HG03457 (cell line): ENCODE data around the gene TLL2.
A peak's percentile ranks its signal among the peaks of the same experiment; 100 is the strongest.

Experiments
- ATAC-seq: cut with Tn5 transposase; IDR thresholded peaks from one replicate; pipeline ENCODE4 v1.9.1; 2021; ENCODE audit warnings: moderate number of reproducible peaks; ENCODE audit not compliant: unreplicated experiment

TLL2 gene

DNA sequence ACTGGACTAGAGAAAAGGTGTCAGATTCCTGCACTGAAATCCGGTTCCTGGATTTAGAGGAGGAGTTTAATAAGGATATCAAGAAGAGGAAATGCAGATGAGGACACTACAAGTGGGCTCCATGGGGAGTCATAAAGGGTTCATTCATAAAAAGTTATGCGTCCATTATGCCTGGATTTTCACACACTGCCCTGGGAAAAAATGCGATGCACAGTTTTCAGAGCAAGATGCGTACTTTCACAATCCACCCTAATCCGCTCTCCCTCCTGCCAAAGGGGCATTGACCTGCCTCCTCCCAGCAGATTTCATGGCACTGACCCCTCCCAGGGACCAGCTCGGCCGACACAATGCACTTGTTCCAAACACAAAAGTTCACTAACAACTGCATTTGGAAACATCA is 112.7 kb downstream of the TLL2 start:
- ATAC-seq: no peak

DNA sequence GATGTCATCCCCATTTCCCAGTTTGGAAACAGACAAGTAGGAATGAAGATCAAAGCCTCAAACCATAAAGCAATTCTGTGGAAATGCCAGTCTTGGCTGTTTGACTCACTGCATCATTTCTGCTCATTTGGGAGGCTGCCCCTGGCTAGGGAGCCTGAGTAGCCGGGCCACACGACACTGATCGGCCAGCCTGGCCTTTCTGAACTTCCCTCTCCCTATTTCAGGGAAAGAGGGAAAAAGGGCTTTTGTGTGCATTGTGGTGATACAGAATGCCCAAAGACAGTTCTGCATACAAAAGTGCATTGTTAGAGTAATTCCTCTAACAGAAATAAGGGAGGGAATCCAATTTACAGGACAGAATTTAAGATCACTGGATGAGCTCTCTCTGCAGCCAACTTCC is 113.3 kb downstream of the TLL2 start:
- no peak for ATAC-seq

DNA sequence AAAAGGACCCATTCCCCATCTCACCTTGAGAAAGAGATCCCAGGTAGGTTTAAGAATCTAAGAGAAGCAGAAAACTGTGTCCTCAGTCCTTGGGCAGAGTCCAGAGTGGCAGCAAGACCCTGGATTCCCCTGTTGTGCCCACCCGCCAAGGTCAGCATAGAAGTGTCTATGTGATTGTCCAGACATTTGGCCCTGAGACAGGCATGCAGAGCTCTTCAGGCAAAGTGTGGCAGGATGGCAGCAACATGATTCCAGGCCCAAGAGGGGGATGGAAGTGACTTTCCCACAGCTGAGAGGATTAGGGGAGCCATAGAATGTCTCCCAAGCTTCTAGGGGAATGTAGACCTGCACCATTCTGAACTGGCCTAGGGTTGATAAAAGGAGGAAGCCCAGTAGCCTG is 115.8 kb downstream of the TLL2 start:
- no peak for ATAC-seq

DNA sequence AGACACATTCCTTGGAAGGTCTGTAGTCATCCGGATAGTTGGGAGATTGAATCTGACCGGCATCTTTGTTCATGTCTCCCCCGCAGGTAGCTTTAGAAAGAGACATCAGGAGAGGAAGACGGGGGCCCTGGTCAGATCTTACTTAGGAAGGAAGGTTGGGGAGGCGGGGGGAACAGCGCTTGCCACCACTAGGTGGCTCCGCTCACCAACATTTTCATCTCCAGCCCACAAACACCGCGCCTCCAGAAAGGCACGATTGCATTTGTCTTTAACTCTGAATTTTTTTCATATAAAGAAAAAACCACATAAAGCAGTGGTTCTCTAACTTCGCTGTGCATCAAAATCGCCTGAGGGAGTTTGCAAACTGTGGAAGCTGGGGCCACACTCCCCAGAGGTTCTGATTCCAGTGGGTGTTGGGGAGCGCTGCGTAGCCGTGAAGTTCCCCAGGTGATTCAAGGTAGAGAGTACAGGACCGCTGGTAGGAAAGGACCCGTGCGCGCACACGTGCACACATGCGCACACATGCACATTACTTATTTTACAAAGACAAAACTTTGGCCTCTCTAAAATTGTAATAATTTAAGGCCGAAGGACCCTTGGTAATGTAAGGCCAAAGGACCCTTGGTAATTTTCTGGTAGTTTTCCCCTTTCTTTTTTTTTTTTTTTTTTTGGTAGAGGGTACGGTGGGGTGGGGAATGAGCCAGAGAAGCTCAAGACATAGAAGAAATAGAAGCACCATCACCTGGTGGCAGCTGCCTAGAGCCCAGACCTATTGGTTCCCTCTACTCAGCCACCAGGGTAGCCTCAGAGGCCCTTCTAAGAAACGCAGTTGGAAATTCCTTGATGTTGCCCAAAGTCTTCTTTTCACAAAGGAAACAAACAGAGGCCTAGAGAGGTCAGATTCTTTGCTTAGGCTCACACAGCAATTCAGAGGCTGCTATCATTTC is 117.5 kb downstream of the TLL2 start:
- ATAC-seq: no peak

DNA sequence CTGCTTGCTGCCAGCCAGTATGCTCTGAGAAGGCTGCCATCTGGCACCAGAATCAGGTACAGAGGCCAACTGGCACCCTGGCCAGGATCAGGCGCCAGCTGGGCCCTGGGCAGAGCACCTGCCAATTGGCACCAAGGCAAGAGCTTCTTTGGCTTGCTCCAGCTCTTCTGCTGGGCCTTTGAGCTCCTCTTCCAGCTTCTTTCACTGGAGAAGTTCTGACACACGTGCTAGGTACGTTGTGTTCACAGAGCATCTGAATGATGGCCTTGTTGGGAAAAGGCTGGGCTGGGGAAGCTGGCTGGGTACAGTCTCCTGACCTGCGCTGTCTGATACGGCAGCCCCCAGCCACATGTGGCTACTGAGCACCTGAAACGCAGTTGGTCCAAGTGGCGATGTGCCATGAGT is 123.3 kb downstream of the TLL2 start:
- no peak for ATAC-seq

DNA sequence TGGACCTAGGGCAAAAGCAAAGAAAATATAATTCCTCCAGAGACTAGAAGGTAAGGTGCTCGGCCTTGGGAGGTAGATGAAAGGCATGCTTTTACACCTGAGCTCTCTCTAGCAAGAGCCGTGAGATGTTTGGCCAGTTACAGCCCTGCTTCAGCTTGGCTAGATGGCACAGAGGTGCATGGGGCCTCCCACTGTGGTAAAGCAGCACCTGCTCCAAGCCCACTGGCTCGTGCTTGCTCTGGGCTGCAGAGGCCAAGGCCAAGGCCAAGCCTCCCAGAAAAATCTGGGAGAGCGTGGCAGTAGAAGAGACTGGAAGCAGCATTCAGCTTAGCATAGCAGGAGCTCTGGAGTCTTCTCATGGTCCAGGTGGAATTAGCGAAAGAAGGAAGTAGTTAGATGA is 123.9 kb downstream of the TLL2 start:
- ATAC-seq: no peak

DNA sequence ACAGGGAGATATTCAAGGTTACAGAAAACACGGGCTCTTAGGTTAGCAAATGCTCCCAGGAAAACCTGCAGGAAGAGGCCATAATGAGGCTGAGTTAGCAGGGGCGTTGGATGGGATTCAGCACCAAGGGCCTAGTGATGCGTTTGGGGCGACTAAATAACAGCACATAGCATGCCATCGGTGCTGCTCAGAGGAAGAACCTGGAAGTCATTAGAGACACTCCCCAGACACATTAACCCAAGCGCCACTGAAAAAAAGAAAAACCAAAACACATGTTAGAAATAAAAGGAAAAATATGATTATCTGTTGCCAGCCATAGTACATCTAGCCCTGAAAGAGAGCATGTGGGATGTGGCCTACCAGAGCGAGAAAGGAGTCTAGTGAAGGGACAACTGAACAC is 126.1 kb downstream of the TLL2 start:
- no peak for ATAC-seq

DNA sequence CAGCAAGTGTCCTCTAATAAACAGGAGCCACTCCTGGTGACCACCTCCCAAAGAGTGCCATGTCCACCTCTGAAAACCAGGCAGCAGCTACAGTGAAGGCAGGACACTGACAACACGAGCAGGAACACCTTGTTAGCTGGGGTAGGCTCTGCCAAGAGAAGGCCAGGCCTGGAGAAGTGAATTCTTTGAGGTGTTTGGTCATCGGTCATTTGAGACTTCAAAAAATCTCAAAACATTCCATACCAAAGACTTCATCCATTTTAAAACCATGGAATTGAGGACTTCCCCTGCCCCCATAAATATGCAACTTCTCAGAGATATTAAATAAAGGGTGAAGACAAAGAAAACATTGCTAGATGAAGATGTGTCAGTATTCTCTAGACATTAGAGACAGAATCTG is 126.6 kb downstream of the TLL2 start:
- no peak for ATAC-seq

DNA sequence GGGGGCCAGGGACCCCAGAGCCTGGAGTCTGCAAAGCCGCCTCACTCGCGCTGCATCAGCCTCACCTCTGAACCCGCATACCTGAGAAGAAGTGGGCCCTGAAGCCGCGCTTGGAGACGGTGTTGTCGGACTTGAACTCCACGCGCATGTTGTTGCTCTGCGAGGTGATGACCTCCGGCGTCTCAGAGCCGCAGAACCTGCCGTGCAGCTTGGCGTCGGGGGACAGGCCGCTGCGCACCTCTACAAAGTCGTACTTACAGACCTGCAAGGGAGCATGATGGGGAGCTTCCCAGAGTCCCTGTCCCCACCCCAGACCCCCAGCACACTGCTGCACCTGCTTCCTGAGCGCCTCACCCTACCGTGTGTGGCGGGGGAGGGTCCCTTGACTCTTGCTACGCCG is 129.2 kb downstream of the TLL2 start:
- no peak for ATAC-seq

DNA sequence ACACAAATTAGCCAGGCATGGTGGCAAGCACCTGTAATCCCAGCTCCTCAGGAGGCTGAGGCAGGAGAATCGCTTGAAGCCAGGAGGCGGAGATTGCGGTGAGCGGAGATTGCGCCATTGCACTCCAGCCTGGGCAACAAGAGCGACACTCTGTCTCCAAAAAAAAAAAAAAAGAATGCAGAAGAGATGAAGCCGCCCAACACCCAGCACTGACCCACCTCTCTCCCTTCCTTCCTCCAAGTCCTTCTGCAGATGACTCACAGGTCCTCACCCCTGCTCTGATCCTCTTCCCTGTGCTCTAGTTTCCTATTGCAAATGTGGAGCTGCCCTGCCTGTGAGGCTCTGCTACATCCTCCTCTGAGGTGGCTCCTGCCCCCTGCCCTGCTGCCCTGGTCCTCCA is 132.9 kb downstream of the TLL2 start:
- ATAC-seq: no peak

DNA sequence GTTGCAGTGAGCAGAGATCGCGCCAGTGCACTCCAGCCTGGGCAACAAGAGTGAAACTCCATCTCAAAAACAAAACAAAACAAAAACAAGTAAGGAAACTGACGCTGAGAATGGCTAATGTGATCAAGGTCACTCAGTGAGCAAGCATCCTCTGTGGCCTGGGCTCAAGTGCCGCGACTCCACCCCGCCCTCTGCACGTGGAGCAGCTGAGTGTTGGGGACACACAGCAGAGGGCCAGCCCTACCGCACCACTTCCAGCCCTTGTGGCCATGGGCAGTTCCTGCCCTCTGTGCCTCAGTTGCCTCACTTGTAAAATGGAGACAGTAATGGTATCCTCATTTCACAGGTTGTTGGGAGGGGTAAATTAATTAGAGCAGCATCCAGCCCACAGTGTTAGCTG is 134.0 kb downstream of the TLL2 start:
- no peak for ATAC-seq

DNA sequence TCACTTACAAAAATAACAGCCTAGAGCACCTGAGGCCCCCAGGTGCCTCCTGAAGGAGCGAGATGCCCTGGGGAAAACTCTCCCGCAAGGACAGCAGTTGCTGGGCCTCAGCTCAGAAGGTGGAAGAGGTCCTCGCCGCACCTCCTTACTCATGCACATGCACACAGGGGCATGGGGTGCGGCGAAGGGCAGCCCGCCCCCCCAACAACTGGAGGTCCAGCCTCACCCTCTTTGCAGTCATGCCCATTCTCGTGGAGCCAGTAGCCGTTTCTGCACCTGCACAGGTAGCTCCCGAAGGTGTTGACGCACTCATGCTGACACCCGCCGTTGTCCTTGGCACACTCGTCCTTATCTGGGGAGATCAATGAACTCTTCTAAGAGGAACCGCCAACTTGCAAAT is 135.0 kb downstream of the TLL2 start:
- no peak for ATAC-seq

DNA sequence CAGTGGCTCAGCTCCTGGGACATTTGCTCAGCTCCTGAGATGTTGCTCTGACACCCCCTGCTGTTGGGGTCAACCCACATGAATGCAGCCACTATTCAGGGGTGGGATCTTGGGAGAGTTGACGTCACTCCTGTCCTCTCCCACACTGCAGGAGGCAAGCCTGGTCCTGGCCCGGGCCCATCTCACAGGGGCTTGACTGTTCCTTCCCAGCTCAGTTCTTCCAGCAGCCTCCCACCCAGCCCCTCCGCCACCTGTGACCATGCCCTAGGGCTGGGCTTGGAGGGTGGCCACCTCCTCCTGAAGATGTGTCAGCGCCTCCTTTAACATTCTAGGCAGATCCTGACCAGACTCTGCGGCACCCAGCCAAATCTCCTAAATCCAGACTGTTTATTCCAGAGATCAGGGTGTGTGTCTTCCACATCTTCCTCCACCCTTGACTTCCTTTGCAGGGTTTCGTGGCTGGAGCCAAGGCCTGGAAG is 135.9 kb downstream of the TLL2 start:
- ATAC-seq: no peak

DNA sequence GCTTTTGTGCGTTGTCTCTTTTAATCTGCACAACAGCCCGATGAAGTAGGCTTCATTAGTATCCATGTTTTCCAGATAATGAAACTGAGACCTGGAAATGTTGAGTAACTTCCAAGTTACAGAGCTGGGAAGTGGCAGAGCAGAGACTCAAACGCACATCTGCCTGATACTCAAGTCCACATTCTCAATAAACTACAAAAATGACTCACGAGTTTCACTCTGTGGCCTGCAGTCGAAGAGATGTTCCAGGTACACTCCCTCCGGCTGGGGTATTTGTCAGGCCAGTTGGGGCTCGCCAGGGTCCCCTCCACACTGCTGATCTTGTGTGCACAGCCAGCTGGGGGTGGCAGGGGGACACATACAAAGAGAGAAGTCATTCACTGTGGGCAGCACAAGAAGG is 137.2 kb downstream of the TLL2 start:
- no peak for ATAC-seq

DNA sequence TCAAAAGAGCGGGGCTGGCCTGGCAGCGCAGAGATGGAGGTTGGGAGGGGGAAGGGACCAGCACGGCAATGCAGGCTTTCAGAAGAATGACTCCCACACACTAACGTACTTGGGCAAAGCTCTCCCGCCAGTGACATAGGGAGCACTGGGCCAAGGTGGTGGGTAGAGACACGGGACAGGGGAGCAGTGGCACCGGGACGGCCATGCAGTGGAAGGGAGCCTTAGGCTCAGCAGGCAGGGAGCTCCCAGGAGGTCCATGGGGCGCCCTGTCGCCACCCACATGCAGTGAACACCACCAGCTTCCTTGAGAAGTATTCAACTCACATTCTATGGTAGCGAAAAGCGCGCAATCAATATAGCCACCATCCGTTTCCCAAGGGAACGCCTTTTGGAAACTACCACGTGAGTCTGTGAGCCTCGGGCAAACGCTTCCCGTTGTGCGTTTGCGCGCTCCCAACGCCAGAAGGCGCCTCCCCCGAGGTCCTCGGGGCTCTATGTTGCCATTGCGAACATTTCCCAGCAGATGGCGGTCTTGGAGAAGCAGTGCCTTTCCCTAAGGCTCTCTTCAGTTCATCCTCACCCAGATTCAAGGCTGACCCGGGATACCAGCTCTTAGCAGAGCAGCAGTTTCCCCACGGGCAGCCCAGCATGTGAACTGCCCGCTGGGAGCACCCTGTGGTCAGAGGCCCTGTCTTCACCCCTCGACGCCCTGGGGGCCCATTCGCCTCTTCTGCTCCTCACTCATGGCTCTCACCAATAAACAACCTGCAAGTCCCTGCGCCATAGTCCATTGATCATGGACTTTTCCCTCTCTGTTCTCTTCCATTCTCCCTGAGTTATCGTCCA is 138.5 kb downstream of the TLL2 start:
- peak; percentile 52 for ATAC-seq

DNA sequence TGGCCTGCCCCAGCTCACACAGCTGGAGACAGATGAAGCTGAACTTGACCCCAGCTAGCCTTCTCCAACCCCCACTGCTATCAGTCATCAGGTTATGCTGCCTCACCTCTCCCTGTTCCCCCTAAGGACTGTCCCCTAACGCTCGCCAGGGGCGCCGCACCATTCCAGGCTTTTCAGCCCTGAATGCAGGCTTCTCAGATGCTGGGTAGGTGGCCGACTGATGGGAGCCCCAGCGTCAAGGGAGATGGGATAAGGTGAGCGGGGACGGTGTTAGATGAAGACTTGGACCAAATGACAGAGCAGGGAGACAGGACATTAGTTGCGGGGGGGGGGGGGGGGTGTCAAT is 139.1 kb downstream of the TLL2 start:
- ATAC-seq: no peak

DNA sequence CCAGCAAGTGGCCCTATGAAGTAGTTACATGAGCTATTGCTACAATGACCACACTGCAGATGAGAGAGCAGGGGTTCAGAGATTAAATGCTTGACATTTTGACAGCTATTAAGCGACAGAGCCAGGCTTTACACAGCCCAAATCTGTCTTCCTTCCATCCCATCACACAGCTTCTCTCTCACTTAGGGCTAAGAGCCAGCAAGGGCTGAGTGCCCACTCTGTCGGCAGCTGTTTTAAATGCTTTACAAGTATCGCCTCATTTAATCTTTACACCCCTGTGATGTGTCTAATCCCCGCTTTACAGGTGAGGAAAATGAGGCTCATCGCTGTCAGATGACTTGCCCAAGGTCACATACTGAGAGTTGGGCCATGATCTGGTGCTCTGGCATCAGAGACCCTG is 139.7 kb downstream of the TLL2 start:
- ATAC-seq: no peak

DNA sequence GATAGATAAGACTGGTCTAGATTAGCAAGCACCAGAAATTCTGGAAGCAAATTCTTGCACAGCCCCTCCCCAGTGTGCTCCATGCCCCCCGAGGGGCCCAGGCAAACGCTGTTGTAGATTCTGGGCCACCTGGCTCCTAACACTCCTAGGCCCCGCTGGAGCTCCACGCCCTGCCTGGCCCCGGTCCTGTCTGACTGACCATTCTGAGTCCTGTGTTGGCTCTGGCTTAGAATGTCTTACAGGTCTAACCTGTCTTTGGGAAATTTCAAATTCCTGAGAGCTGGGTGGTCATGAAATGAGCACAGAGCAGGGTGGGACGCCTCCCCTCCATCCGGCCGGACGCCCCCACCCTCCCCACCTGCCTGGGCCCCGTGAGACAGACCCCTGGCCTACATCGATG is 142.4 kb downstream of the TLL2 start:
- no peak for ATAC-seq

DNA sequence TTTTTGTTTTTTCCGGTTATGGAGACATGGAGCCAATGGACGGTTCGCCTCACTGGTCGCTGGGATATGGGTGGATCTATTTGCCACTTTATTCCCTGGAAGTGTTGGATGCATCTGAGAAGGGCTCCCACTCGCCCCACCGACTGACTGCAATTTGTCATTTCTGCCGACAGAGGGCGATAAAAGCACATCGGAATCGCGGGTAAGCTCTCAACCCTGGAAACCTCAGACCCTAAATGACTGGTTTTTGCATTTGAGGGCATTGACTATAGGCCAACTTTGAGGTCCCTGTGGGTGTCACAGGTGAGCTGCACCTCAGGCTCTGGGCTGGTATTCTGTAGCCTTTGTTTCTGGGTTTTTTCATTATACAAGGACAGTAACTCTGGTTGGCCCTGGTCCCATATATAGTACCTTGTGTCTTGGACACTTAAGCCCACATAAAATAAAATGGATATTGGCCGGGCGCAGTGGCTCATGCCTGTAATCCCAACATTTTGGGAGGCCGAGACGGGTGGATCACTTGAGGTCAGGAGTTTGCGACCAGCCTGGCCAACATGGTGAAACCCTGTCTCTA is 143.1 kb downstream of the TLL2 start:
- no peak for ATAC-seq

DNA sequence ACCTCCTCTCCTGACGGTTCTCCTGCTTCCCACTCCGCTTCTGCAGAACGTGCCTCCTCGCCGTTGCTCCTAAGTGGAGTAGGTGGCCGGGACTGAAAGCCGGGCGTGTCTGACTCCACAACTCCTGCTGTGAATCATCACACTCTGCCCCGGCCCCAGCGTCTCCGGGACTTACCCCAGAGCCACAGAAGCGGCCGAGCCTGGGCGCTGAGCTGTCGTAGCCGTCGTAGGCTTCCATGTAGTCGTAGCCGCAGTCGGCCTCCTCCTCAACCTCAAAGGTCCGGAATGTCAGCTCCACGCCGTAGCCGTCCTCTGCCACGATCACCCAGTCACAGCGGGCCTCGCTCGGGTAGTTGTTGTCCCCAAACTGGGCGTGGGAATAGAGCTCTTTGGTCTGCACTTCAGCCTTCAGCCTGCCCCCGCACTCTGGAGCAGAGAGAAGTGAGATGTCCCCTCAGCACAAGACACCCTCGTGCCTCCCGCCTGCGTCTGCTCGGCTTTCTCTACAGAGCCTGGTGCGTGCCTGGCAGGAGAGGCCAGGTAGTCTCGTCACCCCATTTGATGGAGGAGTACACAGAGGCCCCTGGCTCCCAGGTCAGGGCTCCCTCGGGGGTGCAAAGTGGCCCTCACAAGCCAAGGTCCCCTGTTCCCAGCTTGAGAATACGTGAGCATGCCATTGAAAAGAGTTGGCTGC is 143.7 kb downstream of the TLL2 start:
- no peak for ATAC-seq

DNA sequence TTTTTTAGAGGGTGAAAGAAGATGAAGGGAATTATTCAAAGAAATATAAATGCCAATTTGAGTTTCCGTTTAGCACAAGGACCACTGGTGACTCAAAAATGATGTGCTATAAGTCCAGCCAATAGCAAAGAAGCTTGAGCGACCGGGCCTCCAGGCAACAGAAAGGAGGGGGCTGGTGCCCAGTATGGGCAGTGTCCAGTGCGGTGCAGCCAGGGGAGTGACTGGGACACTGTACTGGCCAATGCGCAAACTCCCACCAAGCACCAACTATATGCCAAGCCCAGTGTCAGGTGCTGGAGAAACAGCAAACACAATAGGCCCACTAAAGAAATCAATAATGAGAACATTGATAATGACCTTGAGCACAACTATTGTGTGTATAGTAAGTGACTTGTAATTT is 144.8 kb downstream of the TLL2 start:
- ATAC-seq: no peak
